SK-N-MC (cell line): ENCODE measurements around the gene RHOJ.

Experiments used
- DNase-seq: peaks from one replicate; pipeline ENCODE4 v3.0.0-alpha.2; 2011; ENCODE audit warnings: low read depth, low spot score
- H3K27ac ChIP-seq: fragments of 200-600 bp; sonication (generic); 2 replicates; pipeline ENCODE4 v1.5.1; 2016; ENCODE audit warnings: mixed run types
- H3K36me3 ChIP-seq: fragments of 200-600 bp; sonication (generic); 2 replicates; pipeline ENCODE4 v1.6.1; 2017; ENCODE audit warnings: antibody characterized with exemption, low read length, mixed read lengths; ENCODE audit not compliant: insufficient read depth
- H3K4me3 ChIP-seq: fragments of 200-600 bp; sonication (generic); 2 replicates; pipeline ENCODE4 v1.5.1; 2016
- H3K9ac ChIP-seq: fragments of 200-600 bp; sonication (generic); 2 replicates; pipeline ENCODE4 v1.8.0; 2017; ENCODE audit warnings: mixed run types, mixed read lengths; ENCODE audit not compliant: insufficient read length
- H3K9me3 ChIP-seq: fragments of 200-600 bp; sonication (generic); 2 replicates; pipeline ENCODE4 v1.6.1; 2017; ENCODE audit warnings: low read depth, mild to moderate bottlenecking, antibody characterized with exemption, low read length, moderate library complexity, mixed read lengths
- EZH2 ChIP-seq: fragments of 200-600 bp; sonication (generic); IDR thresholded peaks from one replicate; pipeline ENCODE4 v1.6.1; 2017; ENCODE audit warnings: antibody characterized with exemption
- FOXP2 ChIP-seq: optimal IDR thresholded peaks from 2 replicates; pipeline ENCODE3; 2011; ENCODE audit warnings: mild to moderate bottlenecking, moderate library complexity; ENCODE audit not compliant: insufficient read depth; ENCODE audit errors: extremely low read length, control extremely low read depth
- POLR2AphosphoS5 ChIP-seq: IDR thresholded peaks from 2 replicates; pipeline ENCODE4 v1.6.1; 2012; ENCODE audit warnings: mild to moderate bottlenecking, low read depth, low read length, borderline replicate concordance

RHOJ gene

GRCh38 chr14:63237791-63238190, 33.5 kb downstream of the RHOJ start:
- TF ChIP-seq POLR2AphosphoS5 (no peak), FOXP2 (no peak), EZH2 (no peak)
- no peak for DNase-seq

GRCh38 chr14:63240221-63240620, 36.0 kb downstream of the RHOJ start:
- TF ChIP-seq FOXP2 = no peak
- no peak for TF ChIP-seq EZH2
- TF ChIP-seq POLR2AphosphoS5 = no peak
- no peak overlapping the region for H3K9ac ChIP-seq
- no peaks in the 10 kb centered on the region for H3K36me3 ChIP-seq
- no peak overlapping the region for H3K4me3 ChIP-seq
- H3K9me3 ChIP-seq = no peaks in the 10 kb centered on the region
- no peak for DNase-seq
- H3K27ac ChIP-seq = no peak overlapping the region

More at GRCh38 chr14:63237791-63238190, 33.5 kb downstream of the RHOJ start:
- H3K36me3 ChIP-seq = no peaks in the 10 kb centered on the region
- H3K27ac ChIP-seq = no peak overlapping the region
- H3K4me3 ChIP-seq = no peak overlapping the region
- no peaks in the 10 kb centered on the region for H3K9me3 ChIP-seq
- no peak overlapping the region for H3K9ac ChIP-seq

GRCh38 chr14:63241096-63241495, 36.9 kb downstream of the RHOJ start:
- no peaks in the 10 kb centered on the region for H3K9me3 ChIP-seq
- no peak for DNase-seq
- H3K36me3 ChIP-seq = no peaks in the 10 kb centered on the region
- TF ChIP-seq POLR2AphosphoS5 (no peak), EZH2 (no peak), FOXP2 (no peak)
- no peak overlapping the region for H3K9ac ChIP-seq
- no peak overlapping the region for H3K4me3 ChIP-seq
- H3K27ac ChIP-seq = no peak overlapping the region

- H3K36me3 ChIP-seq = no peaks in the 10 kb centered on the region
- H3K27ac ChIP-seq = no peak overlapping the region
- TF ChIP-seq FOXP2 = no peak
- no peak for TF ChIP-seq POLR2AphosphoS5
- no peak for TF ChIP-seq EZH2
- no peaks in the 10 kb centered on the region for H3K9me3 ChIP-seq
- DNase-seq = no peak
- H3K9ac ChIP-seq = no peak overlapping the region
- no peak overlapping the region for H3K4me3 ChIP-seq
These were observed 39.4 kb downstream of the RHOJ start for GRCh38 chr14:63243646-63244045.

GRCh38 chr14:63245893-63246292, 41.6 kb downstream of the RHOJ start:
- no peak overlapping the region for H3K4me3 ChIP-seq
- DNase-seq = no peak
- H3K27ac ChIP-seq = no peak overlapping the region
- H3K9ac ChIP-seq = no peak overlapping the region
- H3K36me3 ChIP-seq = no peaks in the 10 kb centered on the region
- TF ChIP-seq EZH2 (no peak), FOXP2 (no peak), POLR2AphosphoS5 (no peak)
- no peaks in the 10 kb centered on the region for H3K9me3 ChIP-seq

- Histone ChIP-seq H3K36me3 (no peaks in the 10 kb centered on the region), H3K27ac (no peak overlapping the region), H3K4me3 (no peak overlapping the region), H3K9ac (no peak overlapping the region), H3K9me3 (no peaks in the 10 kb centered on the region)
- DNase-seq = no peak
- TF ChIP-seq POLR2AphosphoS5 = no peak
- no peak for TF ChIP-seq EZH2
- no peak for TF ChIP-seq FOXP2
These were observed 44.0 kb downstream of the RHOJ start for GRCh38 chr14:63248211-63248610.

- no peaks in the 10 kb centered on the region for H3K9me3 ChIP-seq
- TF ChIP-seq EZH2 = no peak
- TF ChIP-seq POLR2AphosphoS5 = no peak
- TF ChIP-seq FOXP2 = no peak
- H3K36me3 ChIP-seq = no peaks in the 10 kb centered on the region
- no peak overlapping the region for H3K9ac ChIP-seq
- H3K4me3 ChIP-seq = no peak overlapping the region
- no peak for DNase-seq
- no peak overlapping the region for H3K27ac ChIP-seq
These were observed 44.8 kb downstream of the RHOJ start for GRCh38 chr14:63249092-63249491.

GRCh38 chr14:63257299-63257698, 53.1 kb downstream of the RHOJ start:
- DNase-seq = no peak
- TF ChIP-seq FOXP2 (no peak), EZH2 (no peak), POLR2AphosphoS5 (no peak)
- H3K27ac ChIP-seq = no peak overlapping the region
- no peak overlapping the region for H3K9ac ChIP-seq
- H3K4me3 ChIP-seq = no peak overlapping the region
- H3K36me3 ChIP-seq = no peaks in the 10 kb centered on the region
- H3K9me3 ChIP-seq = no peaks in the 10 kb centered on the region

- no peak overlapping the region for H3K9ac ChIP-seq
- no peak for DNase-seq
- no peak overlapping the region for H3K4me3 ChIP-seq
- H3K27ac ChIP-seq = no peak overlapping the region
- TF ChIP-seq EZH2 = no peak
- no peak for TF ChIP-seq FOXP2
- TF ChIP-seq POLR2AphosphoS5 = no peak
- no peaks in the 10 kb centered on the region for H3K9me3 ChIP-seq
- H3K36me3 ChIP-seq = no peaks in the 10 kb centered on the region
These were observed 58.2 kb downstream of the RHOJ start for GRCh38 chr14:63262446-63262845.
